OCI-LY7 (cell line): ENCODE measurements around the gene ATP1A2. TPM values are rescaled to one million over a fixed set of nuclear protein-coding genes. Genes with fewer than 3 reads are reported as not detected.

ENCODE experiments used
- BruUV-seq: library from RNA; stranded (reverse); fragments of 400-500 nt; replicated peaks from 2 replicates; lab custom pipeline; 2021; lab: Mats Ljungman, UMichigan
- CTCF ChIA-PET: fragments of 300-600 bp; sonication (Branson Sonifier 250); formaldehyde crosslinking; loops from one replicate; lab custom pipeline; 2022; ENCODE audit warnings: antibody characterized with exemption; ENCODE audit not compliant: unreplicated experiment; lab: Charles Lee
- POLR2A ChIA-PET: fragments of 300-600 bp; sonication (Branson Sonifier 250); formaldehyde crosslinking; loops from one replicate; lab custom pipeline; 2022; ENCODE audit warnings: antibody characterized with exemption; lab: Charles Lee
- DNase-seq: peaks from one replicate; pipeline ENCODE4 v3.0.0-alpha.2; 2015; ENCODE audit warnings: low spot score
- H2AFZ ChIP-seq: fragments of 200-600 bp; sonication (generic), shearing (Covaris generic); 2 replicates; pipeline ENCODE4 v1.6.1; 2014; ENCODE audit warnings: mild to moderate bottlenecking, antibody characterized with exemption, low read length, moderate library complexity
- H3K27ac ChIP-seq: fragments of 200-600 bp; sonication (generic); 2 replicates; pipeline ENCODE4 v1.5.1; 2014; ENCODE audit warnings: mixed run types, low read depth, mild to moderate bottlenecking, moderate library complexity, low read length, inconsistent platforms; ENCODE audit not compliant: poor library complexity, severe bottlenecking
- H3K36me3 ChIP-seq: fragments of 200-600 bp; sonication (generic); 2 replicates; pipeline ENCODE4 v1.6.1; 2014; ENCODE audit warnings: mild to moderate bottlenecking, antibody characterized with exemption, low read length, moderate library complexity, mixed read lengths; ENCODE audit not compliant: insufficient read depth
- H3K4me1 ChIP-seq: fragments of 200-600 bp; sonication (generic); 2 replicates; pipeline ENCODE4 v1.5.1; 2014; ENCODE audit warnings: mild to moderate bottlenecking, low read length; ENCODE audit not compliant: insufficient read depth, poor library complexity, severe bottlenecking
- H3K4me2 ChIP-seq: fragments of 200-600 bp; sonication (generic); 2 replicates; pipeline ENCODE4 v1.6.1; 2014; ENCODE audit warnings: mild to moderate bottlenecking, low read length
- H3K4me3 ChIP-seq: fragments of 200-600 bp; sonication (generic); 2 replicates; pipeline ENCODE4 v1.5.1; 2014; ENCODE audit warnings: mild to moderate bottlenecking, low read depth, low read length; ENCODE audit not compliant: poor library complexity, severe bottlenecking
- H3K79me2 ChIP-seq: fragments of 200-600 bp; sonication (generic); 2 replicates; pipeline ENCODE4 v1.6.1; 2016; ENCODE audit warnings: low read depth, mild to moderate bottlenecking, low read length, moderate library complexity, mixed read lengths; ENCODE audit not compliant: insufficient read depth
- H3K9me2 ChIP-seq: fragments of 200-600 bp; sonication (generic); 2 replicates; pipeline ENCODE4 v1.6.1; 2016; ENCODE audit warnings: mild to moderate bottlenecking, low read length, mixed read lengths; ENCODE audit not compliant: insufficient read depth
- H3K9me3 ChIP-seq: fragments of 200-600 bp; sonication (generic); 2 replicates; pipeline ENCODE4 v1.6.1; 2014; ENCODE audit warnings: mild to moderate bottlenecking, mixed run types, low read length, mixed read lengths
- H4K20me1 ChIP-seq: fragments of 200-600 bp; sonication (generic); 2 replicates; pipeline ENCODE4 v1.6.1; 2014; ENCODE audit warnings: mild to moderate bottlenecking, antibody characterized with exemption, low read length, moderate library complexity, mixed read lengths; ENCODE audit not compliant: insufficient read depth
- EZH2phosphoT487 ChIP-seq: fragments of 200-600 bp; sonication (generic); IDR thresholded peaks from 2 replicates; pipeline ENCODE4 v1.6.1; 2018; ENCODE audit warnings: low read depth, borderline replicate concordance, mild to moderate bottlenecking, mixed run types, antibody characterized with exemption, low read length, moderate library complexity, mixed read lengths
- intact Hi-C: fragments of 100-400 bp; cut with micrococcal nuclease; formaldehyde crosslinking; loops from one replicate; pipeline ENCODE4 v1.10.0; 2022; ENCODE audit not compliant: unreplicated experiment
- total RNA-seq, 2 experiments: library from RNA; depleted of rRNA in 1 of 2; stranded (reverse); fragments of >200 nt in 1 of 2; shearing (Covaris generic) in 1 of 2; gene quantifications; 2 replicates each; pipeline ENCODE4 v1.2.3, GENCODE V29; 2014 to 2022
- TF ChIP-seq, protein P1 (sequence below): fragments of 200-600 bp; sonication (generic); conservative IDR thresholded peaks from 2 replicates; pipeline ENCODE4 v1.5.1; 2014; ENCODE audit warnings: mild to moderate bottlenecking, antibody characterized with exemption, low read length, moderate library complexity, mixed read lengths

ATP1A2 gene
- total RNA-seq, 2 experiments from 2014 or later, result not detected

DNA sequence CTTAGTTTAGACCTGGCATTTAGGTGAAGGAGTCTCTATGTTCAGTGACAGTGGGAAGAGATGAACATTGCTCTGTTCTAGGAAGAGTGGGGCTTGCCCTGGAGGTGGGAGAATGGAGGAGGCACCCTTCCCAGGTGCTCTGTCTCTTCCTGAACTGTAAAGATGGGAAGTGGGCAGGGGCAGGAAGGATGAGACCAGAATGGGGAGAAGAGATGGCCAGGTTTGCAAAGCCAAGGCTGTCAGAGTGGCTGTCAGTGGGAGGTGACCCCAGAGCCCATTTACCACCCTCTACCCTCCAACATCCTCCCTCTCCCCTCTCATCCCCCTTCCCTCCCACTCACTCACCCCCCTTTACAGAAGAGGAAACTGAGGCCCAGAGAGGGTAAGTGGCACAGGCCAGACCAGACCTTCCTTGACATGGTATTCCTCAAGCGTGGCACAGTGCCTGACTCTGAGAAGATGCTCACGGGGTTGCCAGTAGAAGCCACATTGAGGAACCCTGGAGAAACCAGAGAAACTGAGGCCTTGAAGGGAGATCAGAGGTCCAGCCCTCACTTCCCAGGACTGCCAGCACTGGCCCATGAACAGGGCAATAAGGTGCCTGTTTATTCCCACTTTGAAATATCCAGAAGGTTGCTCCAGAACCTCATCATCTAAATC is 15.7 kb upstream of the ATP1A2 start:
- POLR2A ChIA-PET, result interaction anchor here (1.5 kb wide), 1 partner anchor 152 kb away, joined by 5 read pairs; no protein-coding TSS in a partner anchor
- TF ChIP-seq, protein P1, sequence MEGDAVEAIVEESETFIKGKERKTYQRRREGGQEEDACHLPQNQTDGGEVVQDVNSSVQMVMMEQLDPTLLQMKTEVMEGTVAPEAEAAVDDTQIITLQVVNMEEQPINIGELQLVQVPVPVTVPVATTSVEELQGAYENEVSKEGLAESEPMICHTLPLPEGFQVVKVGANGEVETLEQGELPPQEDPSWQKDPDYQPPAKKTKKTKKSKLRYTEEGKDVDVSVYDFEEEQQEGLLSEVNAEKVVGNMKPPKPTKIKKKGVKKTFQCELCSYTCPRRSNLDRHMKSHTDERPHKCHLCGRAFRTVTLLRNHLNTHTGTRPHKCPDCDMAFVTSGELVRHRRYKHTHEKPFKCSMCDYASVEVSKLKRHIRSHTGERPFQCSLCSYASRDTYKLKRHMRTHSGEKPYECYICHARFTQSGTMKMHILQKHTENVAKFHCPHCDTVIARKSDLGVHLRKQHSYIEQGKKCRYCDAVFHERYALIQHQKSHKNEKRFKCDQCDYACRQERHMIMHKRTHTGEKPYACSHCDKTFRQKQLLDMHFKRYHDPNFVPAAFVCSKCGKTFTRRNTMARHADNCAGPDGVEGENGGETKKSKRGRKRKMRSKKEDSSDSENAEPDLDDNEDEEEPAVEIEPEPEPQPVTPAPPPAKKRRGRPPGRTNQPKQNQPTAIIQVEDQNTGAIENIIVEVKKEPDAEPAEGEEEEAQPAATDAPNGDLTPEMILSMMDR, result no peak
- TF ChIP-seq EZH2phosphoT487, result no peak
- no peak for DNase-seq
- no peaks in the 10 kb centered on the region for H3K9me3 ChIP-seq
- peak overlapping the region; percentile 6 for H3K27ac ChIP-seq
- peak overlapping the region; percentile 82; the same call in 1 of the 2 replicates for H2AFZ ChIP-seq
- H3K36me3 ChIP-seq, result 0 out of 2 replicates have a peak, but pooled peaks cover 2% of the 10 kb centered on the region
- no peaks in the 10 kb centered on the region for H3K9me2 ChIP-seq
- H3K4me1 ChIP-seq, result peaks cover 47% of the 10 kb centered on the region
- no peaks in the 10 kb centered on the region for H4K20me1 ChIP-seq
- intact Hi-C loops, result no loop called here
- H3K79me2 ChIP-seq, result peaks cover 8% of the 10 kb centered on the region; the same call in 1 of the 2 replicates
- BruUV-seq, result no TSS peak
- CTCF ChIA-PET, result interaction anchor here (2.2 kb wide), 1 partner anchor 152 kb away, joined by 8 read pairs; no protein-coding TSS in a partner anchor
- H3K4me2 ChIP-seq, result peak overlapping the region; percentile 78
- H3K4me3 ChIP-seq, result no peak overlapping the region

DNA sequence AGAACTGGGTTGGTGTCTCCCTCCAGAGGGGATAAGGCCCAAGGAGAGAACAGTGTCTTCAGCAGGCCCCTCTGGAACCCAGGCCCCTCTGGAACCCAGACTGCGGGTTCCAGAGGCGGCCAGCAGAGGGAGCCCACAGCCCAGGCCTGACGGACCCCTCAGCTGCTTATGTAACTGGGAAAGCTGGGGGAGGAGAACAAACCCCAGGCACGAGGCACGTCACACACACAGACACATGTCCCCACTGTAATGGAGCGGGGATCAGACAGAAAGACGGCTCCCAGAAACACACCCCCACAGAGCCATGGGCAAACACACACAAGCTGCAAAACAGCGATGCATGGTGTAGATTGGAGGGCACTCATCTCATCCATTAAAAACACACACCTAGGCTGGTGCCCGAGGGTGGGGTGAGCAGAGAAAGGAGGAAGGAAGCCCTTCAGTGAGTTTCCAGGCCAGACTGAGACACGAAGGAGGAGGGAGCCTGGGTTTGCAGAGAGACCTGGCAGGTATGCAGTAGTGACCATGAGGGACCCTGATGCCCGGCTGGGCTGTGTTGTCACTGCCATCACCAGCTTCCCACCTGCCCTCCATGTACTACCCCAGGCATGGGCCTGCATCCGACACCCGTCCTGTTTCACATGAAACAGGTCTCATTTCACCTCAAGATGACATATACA is 14.4 kb upstream of the ATP1A2 start:
- H3K36me3 ChIP-seq, result no peaks in the 10 kb centered on the region
- no peaks in the 10 kb centered on the region for H4K20me1 ChIP-seq
- no peaks in the 10 kb centered on the region for H3K9me2 ChIP-seq
- no peak overlapping the region for H3K27ac ChIP-seq
- no peak overlapping the region for H3K4me3 ChIP-seq
- POLR2A ChIA-PET, result interaction anchor here (1.1 to 1.5 kb wide), 3 partner anchors 151 to 183 kb away, joined by 4 to 5 read pairs (median 4); no protein-coding TSS in a partner anchor
- peaks cover 42% of the 10 kb centered on the region for H3K4me1 ChIP-seq
- TF ChIP-seq EZH2phosphoT487, result no peak
- TF ChIP-seq, protein P1, result peak; percentile 98
- peak overlapping the region; percentile 84 for H2AFZ ChIP-seq
- BruUV-seq, result no TSS peak
- H3K79me2 ChIP-seq, result peaks cover 8% of the 10 kb centered on the region; the same call in 1 of the 2 replicates
- H3K4me2 ChIP-seq, result peak overlapping the region; percentile 42
- CTCF ChIA-PET, result interaction anchor here (0.8 to 1.2 kb wide), 3 partner anchors 151 to 276 kb away, joined by 4 to 8 read pairs (median 7); no protein-coding TSS in a partner anchor
- intact Hi-C loops, result loop anchor here (1.0 kb wide), 5 partner anchors 92 to 275 kb away; partner anchors contain the start of gene PEX19
- no peaks in the 10 kb centered on the region for H3K9me3 ChIP-seq
- DNase-seq, result peak; percentile 86
